CD4-positive, alpha-beta T cell treated with Interleukin-4 for 1 hour (primary cell): ENCODE results near the gene TMEM158.

Experiments
- DNase-seq, 2 donors: peaks; one replicate each; pipeline ENCODE4 v3.0.0-alpha.2; 2020 to 2022

The TMEM158 gene

GRCh38 chr3:45227946-45228345, 1.9 kb upstream of the TMEM158 start:
- no peak for DNase-seq

- no peak for DNase-seq
Observed at GRCh38 chr3:45227071-45227820, 1.2 kb upstream of the TMEM158 start.

GRCh38 chr3:45225465-45226205, 452 bp downstream of the TMEM158 start:
- peak in 1 of 2 donors; percentile 18 for DNase-seq

- peak in 1 of 2 donors; percentile 38 for DNase-seq
Observed at GRCh38 chr3:45224824-45225464, 1.1 kb downstream of the TMEM158 start.

- DNase-seq: no peak
Observed at GRCh38 chr3:45223889-45224727, 2.0 kb downstream of the TMEM158 start.

- DNase-seq: no peak
Observed at GRCh38 chr3:45219694-45220093, 6.4 kb downstream of the TMEM158 start.

GRCh38 chr3:45218578-45219390, 7.3 kb downstream of the TMEM158 start:
- DNase-seq: no peak

- no peak for DNase-seq
Observed at GRCh38 chr3:45216021-45216609, 10.0 kb downstream of the TMEM158 start.

GRCh38 chr3:45215466-45215865, 10.6 kb downstream of the TMEM158 start:
- DNase-seq: no peak

- no peak for DNase-seq
Observed at GRCh38 chr3:45214061-45214680, 11.9 kb downstream of the TMEM158 start.

GRCh38 chr3:45212095-45212468, 14.0 kb downstream of the TMEM158 start:
- no peak for DNase-seq

GRCh38 chr3:45211466-45212094, 14.5 kb downstream of the TMEM158 start:
- DNase-seq: no peak

GRCh38 chr3:45210308-45211041, 15.6 kb downstream of the TMEM158 start:
- peak; percentile 81 to 82 for DNase-seq

GRCh38 chr3:45209526-45209925, 16.6 kb downstream of the TMEM158 start:
- DNase-seq: no peak

- no peak for DNase-seq
Observed at GRCh38 chr3:45208586-45208985, 17.5 kb downstream of the TMEM158 start.

- no peak for DNase-seq
Observed at GRCh38 chr3:45207446-45207845, 18.6 kb downstream of the TMEM158 start.

- DNase-seq: no peak
Observed at GRCh38 chr3:45205126-45205525, 21.0 kb downstream of the TMEM158 start.

- no peak for DNase-seq
Observed at GRCh38 chr3:45204136-45204535, 22.0 kb downstream of the TMEM158 start.

- no peak for DNase-seq
Observed at GRCh38 chr3:45199837-45200648, 26.0 kb downstream of the TMEM158 start.
